ENCODE results near the gene SLC35F6.

DNA sequence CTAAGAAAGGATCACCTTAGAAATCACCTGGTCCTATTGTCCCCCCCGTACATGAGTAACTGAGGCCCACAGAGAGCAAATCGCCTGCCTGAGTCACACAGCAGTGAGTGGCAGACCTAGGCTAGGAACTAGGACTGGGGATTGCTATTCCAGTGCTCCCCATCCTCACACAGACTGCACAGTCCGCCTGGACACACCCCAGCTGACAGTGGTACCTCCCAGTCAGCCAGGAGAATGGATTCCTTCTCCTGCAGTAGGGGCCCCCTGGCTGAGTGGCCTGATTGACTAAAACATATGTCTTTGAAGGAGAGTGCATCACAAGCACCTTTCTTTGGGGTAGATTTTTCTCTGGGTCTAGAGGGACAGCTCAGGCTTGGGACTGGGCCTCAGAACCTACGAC lies 32.4 kb upstream of the SLC35F6 start:
- TF ChIP-seq, protein P1, sequence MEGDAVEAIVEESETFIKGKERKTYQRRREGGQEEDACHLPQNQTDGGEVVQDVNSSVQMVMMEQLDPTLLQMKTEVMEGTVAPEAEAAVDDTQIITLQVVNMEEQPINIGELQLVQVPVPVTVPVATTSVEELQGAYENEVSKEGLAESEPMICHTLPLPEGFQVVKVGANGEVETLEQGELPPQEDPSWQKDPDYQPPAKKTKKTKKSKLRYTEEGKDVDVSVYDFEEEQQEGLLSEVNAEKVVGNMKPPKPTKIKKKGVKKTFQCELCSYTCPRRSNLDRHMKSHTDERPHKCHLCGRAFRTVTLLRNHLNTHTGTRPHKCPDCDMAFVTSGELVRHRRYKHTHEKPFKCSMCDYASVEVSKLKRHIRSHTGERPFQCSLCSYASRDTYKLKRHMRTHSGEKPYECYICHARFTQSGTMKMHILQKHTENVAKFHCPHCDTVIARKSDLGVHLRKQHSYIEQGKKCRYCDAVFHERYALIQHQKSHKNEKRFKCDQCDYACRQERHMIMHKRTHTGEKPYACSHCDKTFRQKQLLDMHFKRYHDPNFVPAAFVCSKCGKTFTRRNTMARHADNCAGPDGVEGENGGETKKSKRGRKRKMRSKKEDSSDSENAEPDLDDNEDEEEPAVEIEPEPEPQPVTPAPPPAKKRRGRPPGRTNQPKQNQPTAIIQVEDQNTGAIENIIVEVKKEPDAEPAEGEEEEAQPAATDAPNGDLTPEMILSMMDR (IDR thresholded peaks at IDR 0.05), result no peak
- no peak for TF ChIP-seq EZH2 (IDR thresholded peaks at IDR 0.05; ENCODE audit: borderline replicate concordance, insufficient read depth, low read depth, low read length, poor library complexity, severe bottlenecking)

Data from B cell (primary cell).